RKO (cell line): ENCODE results near the gene AATF.

ENCODE experiments used
- DNase-seq: peaks from one replicate; pipeline ENCODE4 v3.0.0-alpha.2; 2016; ENCODE audit warnings: low spot score

The AATF gene, protein sequence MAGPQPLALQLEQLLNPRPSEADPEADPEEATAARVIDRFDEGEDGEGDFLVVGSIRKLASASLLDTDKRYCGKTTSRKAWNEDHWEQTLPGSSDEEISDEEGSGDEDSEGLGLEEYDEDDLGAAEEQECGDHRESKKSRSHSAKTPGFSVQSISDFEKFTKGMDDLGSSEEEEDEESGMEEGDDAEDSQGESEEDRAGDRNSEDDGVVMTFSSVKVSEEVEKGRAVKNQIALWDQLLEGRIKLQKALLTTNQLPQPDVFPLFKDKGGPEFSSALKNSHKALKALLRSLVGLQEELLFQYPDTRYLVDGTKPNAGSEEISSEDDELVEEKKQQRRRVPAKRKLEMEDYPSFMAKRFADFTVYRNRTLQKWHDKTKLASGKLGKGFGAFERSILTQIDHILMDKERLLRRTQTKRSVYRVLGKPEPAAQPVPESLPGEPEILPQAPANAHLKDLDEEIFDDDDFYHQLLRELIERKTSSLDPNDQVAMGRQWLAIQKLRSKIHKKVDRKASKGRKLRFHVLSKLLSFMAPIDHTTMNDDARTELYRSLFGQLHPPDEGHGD

DNA sequence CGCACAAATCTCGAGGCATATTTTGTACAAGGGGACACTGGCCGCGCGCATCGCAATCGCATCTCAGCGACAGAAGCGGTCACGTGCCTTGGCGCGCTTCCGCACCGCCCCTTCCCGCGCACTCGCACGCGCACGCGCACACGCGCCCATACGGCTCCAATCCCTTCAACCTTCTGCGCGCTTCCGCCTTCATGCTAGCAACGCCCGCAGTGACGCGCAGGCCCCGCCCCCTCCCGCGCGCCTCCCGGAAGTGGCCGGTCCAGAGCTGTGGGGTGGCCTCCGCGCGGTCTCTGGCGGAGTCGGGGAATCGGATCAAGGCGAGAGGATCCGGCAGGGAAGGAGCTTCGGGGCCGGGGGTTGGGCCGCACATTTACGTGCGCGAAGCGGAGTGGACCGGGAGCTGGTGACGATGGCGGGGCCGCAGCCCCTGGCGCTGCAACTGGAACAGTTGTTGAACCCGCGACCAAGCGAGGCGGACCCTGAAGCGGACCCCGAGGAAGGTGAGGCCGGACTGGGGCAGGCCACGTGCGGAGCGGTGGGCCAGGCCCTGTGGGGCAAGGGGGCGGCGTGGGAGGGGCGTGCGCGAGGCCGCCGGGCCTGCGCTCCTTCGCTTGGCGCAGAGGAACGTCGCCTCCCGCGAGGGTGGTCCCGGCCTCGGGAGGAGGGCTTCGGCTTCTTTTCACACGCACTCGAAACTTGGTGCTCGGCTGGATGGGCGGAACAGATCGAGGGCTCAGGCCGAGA, at the start of gene AATF:
AATF (plus strand) TSS at position 238 of the 744 bp plus-strand sequence; CDS start at position 410, 172 bp downstream.
- peak; percentile 94 for DNase-seq

DNA sequence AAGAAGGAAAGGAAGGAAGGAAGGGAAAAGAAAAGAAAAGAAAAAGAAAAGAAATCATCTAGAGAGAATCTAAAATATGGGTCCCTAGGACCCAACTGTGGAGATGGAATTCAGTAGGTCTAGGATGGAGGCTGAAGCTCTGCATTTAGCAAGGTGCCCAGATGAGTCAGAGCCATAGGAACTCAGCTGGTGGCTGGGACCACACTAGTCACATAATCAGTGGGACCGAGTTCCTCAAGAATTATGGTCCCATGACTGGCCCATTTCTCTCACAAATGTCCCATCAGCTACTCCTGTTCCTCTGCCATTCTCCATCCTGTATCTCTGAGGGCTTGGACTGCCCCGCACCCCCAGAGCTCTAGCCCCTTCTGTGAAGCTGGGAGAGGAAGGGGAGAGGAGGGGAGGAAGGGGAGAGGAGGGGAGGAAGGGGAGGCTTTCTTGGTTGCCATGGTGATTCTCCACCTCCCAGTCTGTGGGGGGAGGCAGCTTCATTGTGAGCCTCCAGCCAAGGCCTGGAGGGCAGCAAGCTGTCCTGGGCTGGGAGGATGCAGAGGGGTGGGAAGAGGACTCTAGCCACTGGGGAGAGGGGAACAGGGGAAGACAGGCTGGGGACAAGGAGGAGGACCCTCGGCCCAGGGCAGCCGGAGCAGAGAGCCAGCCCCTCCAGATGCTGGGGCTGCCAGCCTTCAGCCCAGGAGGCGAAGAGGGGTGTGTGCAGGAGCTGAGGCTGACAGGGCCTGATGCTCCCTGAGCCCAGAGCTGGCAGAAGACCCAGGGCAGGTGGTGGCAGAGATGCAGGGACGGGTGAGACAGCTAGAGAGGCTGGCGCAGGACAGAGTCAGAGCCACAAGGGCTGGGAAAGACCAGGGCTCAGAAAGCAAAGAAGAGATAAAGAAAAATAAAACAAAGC, 49.2 kb upstream of the AATF start:
- DNase-seq, result no peak

DNA sequence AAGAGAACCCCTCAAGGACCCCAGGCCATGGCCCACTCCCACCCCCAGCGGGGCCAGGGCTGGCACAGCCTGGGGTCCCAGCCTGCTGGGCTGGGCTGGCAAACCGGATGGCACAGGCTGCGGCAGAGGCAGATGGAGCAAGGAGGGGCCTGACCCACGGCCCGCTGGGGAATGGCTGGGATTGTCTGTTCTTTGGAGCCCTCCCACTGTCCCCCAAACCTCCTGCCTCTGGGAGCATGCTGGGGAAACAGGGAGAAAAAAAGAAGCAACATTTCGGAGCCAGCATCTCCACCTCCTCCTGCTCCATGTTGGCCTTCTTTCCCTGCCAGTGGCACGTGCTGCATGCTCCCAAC, 48.6 kb upstream of the AATF start:
- no peak for DNase-seq

DNA sequence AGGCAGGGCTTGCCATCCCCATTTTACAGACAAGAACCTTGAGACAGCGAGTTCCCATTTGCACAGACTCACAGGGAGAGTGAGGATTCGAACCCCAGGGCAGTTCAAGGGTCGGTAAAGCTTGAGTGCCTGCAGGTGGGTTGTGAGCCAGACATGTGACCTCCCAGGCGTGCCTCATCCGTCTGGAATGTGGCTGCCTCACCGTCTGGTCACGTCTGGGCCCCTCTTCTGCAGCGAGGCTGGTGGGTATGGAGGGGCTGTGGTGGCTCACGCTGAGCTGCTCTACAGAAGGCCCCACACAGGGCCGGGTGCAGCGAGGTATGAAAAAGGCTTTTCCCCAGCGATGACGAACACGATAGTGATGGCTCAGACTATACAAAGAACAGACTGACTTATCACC, 47.2 kb upstream of the AATF start:
- peak; percentile 7 for DNase-seq

DNA sequence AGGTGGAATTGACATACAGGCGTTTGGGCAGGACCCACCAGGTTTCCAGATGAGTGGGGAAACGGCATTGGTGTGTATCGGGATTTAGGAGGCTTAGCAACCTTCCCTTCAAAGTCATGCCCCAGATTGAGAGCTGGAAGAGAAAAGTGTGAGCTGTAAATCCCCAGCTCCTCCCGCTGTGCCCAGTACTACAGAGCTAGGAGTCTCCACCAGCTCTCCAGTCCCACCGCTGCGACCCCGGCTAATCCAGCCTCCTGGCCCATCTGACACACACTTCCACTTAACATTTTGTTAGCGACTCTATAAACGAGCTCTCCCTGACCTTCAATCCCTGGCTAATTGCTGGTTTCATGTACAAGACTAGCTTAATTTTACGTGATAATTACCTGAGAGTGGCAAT, 41.3 kb upstream of the AATF start:
- DNase-seq, result no peak

DNA sequence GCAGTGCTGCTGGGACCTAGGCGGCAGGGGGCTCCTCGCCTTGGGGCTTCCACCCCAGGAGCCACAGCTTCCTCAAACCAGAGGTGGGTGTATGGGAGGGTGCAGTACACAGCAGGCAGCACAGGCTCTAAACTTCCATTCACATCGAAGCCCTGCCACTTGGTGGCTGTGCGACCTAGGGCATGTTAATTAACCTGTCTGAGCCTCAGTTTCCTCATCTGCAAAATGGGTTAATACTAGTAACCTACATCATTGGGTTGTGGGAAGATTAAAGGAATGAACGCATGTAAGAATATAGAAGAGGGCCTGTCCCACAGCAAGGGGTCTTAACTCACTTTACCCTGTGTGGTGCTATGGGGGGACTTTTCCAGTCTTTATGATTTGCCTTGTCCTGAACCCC, 38.2 kb upstream of the AATF start:
- DNase-seq, result no peak

DNA sequence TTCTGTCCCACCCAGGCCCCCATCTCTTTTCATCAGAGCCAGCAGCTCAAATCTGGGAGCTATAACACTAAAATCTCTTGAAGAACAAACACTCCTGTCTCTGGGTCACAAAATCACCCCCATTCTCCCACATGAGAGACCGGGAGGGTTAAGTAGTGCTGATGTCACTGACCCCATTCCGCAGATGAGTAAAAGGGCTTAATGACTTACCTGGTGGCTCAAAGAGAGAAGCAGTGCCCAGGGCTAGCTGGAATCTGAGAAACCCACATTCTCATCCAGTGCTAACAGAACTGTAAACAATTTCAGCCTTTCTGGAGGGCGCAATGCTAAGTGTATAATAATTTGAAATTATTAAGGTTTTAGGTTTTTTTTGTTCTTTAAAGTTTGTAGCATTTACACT, 37.8 kb upstream of the AATF start:
- no peak for DNase-seq

DNA sequence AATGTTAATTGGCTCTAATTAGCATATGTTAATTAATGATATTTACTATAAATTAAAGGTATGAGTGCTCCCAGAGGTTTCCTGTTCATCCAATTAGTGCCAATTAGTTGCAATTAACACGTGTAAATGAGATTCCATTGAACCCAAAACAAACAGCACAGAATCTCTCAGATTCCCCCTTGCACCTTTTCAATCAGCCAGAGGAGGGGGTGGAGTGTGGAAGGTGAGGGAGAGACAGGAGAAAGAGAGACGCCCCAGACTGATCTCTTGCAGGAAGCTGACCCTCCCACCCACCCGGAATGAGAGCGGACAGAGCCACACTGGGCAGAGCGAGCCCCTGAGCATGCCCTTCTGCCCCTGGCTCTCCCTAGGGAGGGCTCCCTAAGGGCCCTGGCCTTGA, 35.6 kb upstream of the AATF start:
- DNase-seq, result no peak

DNA sequence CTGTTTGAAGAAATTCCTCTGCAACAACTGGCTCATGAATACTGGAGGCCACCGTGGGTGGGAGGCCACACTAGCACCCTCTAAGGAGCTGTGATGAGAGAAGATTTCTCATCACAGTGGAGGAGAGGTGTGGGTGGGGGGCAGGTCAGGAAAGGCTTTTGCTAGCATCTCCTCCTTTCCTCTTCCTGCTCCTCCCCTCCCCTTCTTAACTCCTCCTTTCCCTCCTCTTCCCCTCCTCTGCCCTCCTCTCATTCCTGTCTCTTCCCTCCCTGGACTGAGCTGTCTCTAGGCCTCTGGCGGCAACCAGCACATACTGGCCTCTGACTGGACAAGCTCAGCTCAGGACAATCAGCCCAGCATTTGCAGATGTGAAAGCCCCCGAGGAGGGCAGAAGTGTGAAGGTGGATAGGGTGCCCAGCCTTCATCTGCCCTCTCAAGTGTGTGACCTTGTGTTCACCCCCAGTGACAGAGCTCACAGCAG, 30.5 kb upstream of the AATF start:
- DNase-seq, result no peak

DNA sequence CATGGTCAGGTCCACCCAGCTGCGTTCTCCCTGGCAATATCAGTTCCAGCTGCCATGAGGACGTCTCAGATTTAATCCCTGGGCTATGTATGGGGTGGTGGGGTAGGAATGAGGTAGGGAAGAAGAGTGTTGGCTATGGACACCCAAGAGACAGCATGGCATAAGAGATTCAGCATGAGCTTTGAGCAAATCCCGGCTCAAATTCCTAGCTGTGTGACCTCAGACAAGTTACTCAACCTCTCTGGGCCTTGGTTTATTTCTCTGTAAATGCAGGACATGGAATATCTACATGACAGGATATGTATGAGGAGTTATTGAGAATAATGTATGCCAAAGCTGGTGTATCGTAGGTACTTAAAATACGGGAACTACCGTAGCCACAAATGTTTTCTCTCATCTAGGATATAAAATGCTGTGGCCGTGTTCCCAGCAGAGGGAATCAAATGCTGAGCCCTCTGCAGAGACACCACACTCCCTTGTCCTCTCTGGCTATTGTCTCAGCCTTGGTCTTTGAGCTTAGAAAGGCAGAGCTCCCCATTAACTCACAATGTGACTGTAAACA, 29.3 kb upstream of the AATF start:
- no peak for DNase-seq

DNA sequence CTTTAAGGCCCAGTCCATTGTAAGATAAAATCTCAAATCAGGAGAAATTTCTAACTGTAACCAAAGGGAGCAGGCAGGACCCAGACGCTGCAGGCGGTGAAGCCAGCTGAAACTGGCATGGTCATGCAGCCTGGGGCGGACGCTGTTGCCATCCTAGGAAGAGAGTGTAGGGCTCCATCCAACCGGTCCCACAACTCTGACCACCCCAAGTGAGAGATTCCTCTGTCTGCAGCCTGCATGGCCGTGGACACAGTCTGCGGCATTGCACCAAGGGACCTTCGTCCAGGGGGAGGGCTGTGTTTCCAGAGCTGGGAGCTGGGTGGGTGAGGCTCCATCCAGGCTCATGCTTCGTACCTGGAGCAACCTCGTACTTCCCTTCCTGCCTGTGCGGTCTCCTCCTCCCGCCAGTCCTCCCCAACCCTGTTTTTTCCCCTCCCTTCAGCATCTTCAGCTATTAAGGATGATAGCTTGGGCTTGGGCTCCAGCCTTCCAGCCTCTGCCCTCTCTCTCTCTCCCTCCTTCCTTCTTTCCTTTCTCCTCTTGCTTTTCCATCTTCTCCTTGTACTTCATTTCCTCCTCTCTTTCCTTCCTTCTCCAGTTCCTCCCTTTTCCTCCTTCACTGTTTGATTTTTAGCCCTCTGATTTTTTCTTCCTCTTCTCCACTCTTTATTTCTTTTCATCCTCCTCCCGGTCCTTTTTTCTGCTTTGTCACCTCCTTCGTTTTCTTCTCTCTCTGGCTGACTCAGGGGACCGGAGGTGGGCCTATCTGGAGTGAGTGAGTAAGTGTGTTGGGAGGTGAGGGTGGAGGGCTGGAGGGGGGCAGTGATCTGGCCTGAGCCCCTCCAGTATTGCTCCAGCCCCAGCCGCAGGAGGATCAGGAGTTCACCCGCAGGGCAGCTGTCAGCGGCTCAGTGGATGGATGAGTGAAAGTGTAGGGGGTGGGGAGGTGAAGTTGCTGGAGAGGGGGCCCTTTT, 28.4 kb upstream of the AATF start:
- DNase-seq, result no peak

DNA sequence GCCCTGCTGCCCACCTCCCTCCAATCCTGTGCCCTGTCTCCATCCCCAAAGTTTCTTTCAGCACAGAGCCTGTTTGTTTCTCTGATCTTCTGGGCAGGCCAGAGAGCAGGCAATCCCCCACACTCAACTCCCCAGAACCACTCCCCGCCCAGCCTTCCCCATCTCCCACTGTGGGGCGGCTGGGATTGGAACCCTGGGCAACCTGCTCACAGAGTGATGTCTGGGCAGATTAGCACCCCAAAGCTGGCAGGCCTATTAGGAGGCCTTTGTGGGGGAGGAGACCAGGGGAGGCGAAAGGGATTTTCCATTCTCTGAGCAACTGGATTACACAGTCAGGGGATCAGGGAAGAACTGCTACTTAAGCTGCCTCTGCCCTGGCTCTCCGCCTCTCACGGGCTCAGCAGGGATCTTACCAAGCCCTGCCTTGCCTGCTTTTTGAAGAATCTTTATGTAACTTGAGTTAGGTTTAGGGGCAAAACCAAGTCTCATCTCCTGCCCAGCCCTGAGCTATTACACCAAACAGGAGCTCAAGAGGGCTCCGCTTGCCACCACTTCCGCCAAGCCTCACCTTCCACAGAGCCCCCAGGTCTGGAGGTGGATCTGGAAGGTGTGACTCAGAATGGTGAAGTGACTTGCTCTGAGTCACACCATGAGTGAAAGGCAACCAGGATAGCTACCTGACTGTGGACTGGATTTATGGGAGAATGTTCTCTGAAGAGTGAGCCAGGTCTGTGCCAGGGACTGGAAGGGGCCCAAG, 27.5 kb upstream of the AATF start:
- peak; percentile 47 for DNase-seq

DNA sequence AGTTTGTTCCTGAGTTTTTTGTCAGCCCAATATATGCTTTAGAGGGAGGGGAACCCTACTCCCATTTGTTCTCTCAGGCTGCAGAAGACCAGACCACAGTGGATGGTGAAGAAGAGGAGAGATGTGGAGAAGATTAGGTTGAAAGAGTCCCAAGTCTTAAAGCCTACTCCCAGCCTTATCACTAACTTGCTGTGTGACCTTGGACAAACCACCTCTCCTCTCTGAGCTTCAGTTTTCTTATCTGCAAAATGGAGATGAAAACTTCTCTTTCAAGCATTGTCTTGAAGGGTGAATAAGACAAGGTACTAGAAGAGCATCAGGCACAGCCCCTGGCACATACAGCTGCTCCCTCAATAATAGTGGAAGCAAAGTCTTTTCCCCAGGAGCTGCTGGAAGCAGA, 26.6 kb upstream of the AATF start:
- no peak for DNase-seq

DNA sequence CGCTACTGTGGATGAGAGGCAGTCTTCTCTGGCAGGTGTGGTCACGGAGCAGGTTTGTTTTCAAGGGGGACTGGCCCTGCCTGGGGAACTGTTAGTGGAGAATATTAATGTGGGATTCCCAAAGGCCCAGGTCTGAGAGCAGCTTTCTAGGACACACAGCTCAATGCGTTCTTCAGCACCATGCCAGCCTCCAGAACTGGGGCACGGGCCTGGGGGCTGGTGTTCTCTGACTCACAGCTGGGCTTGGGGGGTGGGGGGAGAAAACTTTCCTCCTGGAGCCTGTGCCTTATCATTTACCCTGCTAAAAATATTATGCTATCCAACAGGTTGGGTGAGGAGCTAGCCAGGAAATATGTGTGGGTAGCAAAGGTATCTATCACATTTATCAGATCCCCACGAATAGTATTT, 24.9 kb upstream of the AATF start:
- DNase-seq, result no peak

DNA sequence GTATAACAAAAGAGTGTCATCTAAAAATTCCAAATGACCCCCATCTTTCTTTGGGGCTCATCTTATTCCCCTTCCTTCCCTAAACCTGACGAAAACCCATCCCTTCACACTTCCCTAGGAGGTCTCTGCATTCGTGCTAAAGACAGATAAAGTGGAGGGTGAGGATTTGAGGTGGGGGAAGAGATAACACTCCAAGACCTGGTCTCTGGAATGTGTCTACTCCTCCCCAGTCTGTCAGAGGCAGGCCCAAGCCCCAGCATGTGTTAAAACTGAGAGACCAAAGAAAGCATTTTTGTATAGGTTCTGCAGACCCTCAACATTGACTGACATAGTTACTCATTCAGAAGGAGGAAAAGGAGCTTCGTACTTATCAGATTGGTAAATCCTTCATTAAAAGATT, 22.5 kb upstream of the AATF start:
- no peak for DNase-seq

DNA sequence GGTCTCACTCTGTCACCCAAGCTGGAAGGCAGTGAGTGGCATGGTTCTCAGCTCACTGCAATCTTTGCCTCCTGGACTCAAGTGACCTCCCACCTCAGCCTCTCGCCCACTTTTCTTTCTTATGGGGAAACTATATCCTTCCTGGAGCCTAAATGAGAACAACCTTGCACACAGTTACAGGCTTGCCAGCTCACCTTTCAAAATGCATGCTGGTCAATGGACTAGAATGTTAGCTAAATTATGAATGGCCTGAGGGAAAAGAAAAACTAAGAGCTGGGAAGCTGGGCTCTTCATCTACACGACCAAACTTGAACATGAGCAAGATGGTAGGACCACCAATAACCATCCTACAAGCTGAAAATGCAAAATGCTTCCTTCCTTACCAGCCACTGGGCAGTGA, 22.1 kb upstream of the AATF start:
- DNase-seq, result no peak

DNA sequence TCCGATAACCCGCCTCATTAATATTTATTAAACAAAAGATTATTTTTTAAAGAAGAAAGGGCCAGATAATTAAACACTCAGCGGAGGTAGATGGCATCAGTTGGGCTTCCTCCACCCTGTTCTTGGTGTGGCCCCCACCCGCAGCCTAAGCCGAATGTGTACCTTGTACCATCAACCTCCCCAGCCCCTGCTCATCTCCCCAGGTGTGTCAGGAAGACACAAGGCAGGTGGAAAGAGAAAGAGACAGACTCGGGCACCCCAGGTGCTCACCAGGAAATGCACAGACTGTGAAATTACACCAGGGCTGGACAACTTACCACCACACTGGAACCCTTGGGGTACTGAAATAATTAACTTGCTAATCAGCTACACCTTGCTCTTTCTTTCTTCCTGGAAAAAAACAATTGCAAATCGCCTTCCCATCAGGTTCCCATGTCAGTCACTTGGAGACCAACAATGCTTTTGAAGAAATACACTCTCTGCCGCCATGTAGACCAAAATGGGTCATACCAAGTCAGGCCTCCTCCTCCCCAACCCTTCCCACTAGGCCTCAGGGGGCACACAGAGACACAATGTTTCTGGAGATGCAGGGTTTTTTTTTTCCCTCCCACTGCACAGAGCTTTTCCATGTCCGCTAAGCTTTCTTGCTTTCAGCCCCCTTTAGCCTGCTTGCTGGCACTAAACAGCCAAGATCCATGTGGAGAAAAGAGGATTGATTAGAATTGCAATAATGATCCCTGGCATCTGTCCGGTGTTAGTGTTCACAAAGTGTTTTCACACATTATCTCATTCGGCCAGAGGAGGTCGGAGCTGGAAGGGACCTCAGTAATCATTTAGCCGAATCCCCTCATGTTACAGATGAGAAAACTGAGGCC, 20.0 kb upstream of the AATF start:
- no peak for DNase-seq

DNA sequence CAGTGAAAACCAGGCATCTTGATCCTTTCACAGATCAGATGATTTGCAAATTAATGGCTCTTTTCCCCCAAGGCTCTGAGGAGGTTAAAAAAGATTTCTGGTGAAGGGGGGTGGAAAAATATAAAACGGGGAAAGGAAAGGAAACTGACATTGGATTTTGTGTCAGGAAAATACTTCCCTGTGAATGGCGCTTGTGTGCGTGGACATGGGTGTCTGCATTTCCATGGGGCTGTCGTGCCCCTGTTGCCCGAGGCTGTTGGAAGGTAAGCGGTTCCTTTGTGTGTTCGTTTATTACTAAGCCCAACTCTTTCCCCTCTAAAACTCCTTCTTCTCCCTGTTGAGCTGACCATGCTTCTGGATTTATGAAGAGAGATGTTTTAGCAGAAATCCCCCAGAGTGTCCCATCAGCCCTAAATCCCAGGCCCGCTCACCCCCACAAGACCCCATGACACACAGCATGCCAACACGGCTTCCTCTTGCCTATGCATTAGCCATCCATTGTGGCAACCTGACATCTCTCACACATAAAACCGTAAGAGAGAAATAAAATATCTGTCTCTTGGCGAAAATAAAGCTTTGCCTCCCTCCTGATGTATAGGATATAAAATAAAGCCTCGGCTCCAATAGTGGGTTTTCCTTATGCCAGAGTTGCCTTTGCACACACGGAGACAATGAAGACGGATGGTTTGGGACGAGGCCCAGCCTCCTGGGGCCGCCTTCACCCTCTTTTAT, 18.7 kb upstream of the AATF start:
- DNase-seq, result no peak
